Measurements from ENCODE around the gene UGT1A9.
"Not testable (repeated sequence)": the region's sequence is repeated elsewhere in the genome, so short reads cannot be mapped to it uniquely, and the experiment has no call there.

Gene UGT1A9

DNA sequence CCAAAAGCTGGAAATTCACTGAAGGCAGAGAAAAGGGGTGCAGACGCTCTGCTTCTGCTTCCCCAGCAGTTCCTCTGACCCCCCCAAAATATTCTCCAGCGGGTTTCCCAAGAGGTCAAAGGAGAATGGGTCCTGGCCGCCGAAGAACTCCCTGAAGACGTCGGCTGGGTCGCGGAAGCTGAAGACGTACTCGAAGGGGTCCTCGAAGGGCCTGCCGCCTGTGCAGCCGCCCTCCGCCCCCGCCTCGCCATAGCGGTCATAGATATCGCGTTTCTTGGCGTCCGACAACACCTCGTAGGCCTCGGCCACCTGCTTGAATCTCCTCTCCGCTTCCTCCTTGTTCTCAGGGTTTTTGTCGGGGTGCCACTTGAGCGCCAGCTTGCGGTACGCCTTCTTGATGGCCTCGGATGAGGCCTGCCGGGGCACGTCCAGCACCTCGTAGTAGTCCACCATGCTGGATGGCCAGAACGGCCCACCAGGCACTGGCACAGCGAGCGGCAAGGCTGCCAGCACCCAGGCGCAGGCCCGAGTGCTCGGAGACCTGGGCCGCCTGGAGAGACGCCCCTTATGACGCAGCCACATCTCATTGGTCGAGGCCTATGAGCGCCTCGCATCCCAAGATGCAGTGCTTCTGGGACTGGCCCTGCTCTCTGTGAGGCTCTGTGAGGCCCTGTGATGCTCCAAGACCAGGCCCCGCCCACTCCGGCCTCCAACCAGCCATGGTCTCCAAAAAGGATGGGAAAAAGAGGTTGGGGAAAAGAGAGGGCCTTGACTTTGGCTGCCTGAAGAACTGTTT is 72.0 kb downstream of the UGT1A9 start:
- TF ChIP-seq CTCF (IDR thresholded peaks at IDR 0.05; ENCODE audit: extremely low read depth, insufficient read depth, missing control alignments), result no peak
- no peak for DNase-seq (ENCODE audit: low spot score)
- in situ Hi-C loops (cut with MboI; ENCODE audit: low pct_unique_long_range_greater_than_20kb, low sequenced_read_pairs, unreplicated experiment), result no loop called here

DNA sequence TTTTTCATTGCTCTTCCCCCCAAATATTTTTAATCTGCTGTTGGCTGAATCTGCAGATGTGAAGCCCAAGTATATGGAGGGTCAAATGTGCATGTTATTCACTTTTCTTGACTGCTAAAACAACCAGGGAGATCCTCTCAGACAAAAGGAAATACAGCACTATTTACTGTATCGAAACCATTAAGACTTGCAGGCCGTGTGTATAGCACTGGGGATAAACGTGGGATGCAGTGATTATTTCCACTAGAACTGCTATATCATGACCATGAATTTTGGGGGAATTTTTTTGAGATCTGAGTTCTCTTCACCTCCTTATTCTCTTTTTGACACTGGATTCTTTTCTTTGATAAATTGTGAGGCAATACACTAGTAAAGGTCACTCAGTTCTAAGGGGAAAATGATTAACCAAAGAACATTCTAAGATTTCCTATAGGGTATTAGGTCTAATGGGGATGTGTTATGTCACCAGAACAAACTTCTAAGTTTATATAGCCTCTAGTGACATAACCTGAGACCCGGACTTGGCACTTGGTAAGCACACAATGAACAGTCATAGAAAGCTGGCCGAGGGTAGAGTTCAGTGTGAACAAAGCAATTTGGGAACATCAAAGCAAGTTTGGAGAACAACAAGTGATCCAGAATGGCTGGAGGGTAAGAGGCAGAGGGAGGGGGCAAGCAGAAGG is 73.5 kb downstream of the UGT1A9 start:
- no peak for TF ChIP-seq CTCF (IDR thresholded peaks at IDR 0.05; ENCODE audit: extremely low read depth, insufficient read depth, missing control alignments)
- no peak for DNase-seq (ENCODE audit: low spot score)
- in situ Hi-C loops (cut with MboI; ENCODE audit: low pct_unique_long_range_greater_than_20kb, low sequenced_read_pairs, unreplicated experiment), result no loop called here

- DNase-seq (ENCODE audit: low spot score); in situ Hi-C loops (cut with MboI; ENCODE audit: low pct_unique_long_range_greater_than_20kb, low sequenced_read_pairs, unreplicated experiment): not testable (repeated sequence)
Observed at GRCh38 chr2:233745838-233746237, 74.1 kb downstream of the UGT1A9 start.

DNA sequence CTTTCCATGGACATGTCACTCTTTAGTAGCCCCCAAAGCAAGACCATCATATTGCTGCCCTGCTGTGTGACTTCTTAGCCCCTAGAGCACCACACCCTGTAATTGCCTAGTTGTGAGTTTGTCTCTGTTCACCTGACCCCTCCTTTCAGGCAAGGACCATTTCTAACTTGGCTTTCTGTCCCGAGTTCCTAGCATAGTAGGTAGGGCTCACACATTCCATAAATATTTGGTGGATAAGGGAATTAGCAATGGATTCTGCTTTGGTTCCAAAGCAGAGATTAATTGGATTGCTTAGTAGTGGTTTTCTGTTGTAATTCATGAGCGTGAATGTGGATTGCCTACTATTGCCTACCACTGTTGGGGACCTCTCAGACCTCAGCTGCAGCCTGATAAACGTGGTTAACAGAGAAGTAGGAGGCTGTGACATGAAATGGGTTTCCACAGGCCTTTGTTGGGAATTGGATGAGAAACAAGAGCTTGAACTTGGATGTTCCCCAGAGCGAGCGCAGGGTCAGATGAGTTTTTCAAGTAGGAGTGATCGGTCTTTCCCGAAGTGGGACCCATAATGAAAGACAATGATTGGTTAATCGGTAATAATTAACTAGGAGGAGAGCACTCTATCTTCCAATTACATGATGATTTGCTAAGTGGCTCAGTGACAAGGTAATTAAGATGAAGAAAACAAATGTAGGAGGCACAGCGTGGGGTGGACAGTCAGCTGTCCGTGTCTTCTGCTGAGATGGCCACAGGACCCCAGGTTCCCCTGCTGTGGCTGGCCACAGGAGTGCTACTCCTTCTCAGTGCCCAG is 75.0 kb downstream of the UGT1A9 start:
- DNase-seq (ENCODE audit: low spot score), result no peak
- in situ Hi-C loops (cut with MboI; ENCODE audit: low pct_unique_long_range_greater_than_20kb, low sequenced_read_pairs, unreplicated experiment), result no loop called here

DNA sequence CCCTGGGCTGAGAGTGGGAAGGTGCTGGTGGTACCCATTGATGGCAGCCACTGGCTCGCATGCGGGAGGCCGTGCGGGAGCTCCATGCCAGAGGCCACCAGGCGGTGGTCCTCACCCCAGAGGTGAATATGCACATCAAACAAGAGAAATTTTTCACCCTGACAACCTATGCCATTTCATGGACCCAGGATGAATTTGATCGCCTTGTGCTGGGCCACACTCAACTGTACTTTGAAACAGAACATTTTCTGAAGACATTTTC is 75.5 kb downstream of the UGT1A9 start:
- TF ChIP-seq CTCF (IDR thresholded peaks at IDR 0.05; ENCODE audit: extremely low read depth, insufficient read depth, missing control alignments), result no peak
- in situ Hi-C loops (cut with MboI; ENCODE audit: low pct_unique_long_range_greater_than_20kb, low sequenced_read_pairs, unreplicated experiment), result no loop called here
- no peak for DNase-seq (ENCODE audit: low spot score)

More for the DNA sequence above, 75.0 kb downstream of the UGT1A9 start:
- no peak for TF ChIP-seq CTCF (IDR thresholded peaks at IDR 0.05; ENCODE audit: extremely low read depth, insufficient read depth, missing control alignments)

GRCh38 chr2:233750689-233751088 is 79.0 kb downstream of the UGT1A9 start:
- DNase-seq (ENCODE audit: low spot score); in situ Hi-C loops (cut with MboI; ENCODE audit: low pct_unique_long_range_greater_than_20kb, low sequenced_read_pairs, unreplicated experiment): not testable (repeated sequence)

- in situ Hi-C loops (cut with MboI; ENCODE audit: low pct_unique_long_range_greater_than_20kb, low sequenced_read_pairs, unreplicated experiment); DNase-seq (ENCODE audit: low spot score): not testable (repeated sequence)
Observed at GRCh38 chr2:233751212-233752009, 79.7 kb downstream of the UGT1A9 start.
